ENCODE data around the gene RHD.
A peak's percentile ranks its signal among the peaks of the same experiment; 100 is the strongest.
"Not testable (repeated sequence)": the region's sequence is repeated elsewhere in the genome, so short reads cannot be mapped to it uniquely, and the experiment has no call there.

The RHD gene

DNA sequence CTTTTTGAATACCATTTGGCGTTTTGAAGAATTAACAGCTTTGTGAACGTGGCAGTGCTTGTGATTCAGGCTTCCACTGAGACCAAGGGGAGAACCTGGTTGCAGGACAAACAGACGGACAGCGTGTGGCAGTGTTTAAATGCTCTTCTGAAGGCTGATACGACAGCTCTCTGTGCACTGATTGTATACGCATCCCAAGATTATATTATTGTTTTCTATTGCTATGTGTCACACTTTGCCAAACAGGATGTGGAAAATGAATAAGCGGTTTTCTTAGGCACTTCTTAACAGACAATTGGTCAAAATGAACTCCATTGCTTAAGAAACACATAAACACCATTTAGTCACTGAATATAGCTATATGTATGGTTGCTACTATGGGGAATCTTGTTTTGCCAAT, 12.5 kb upstream of the RHD start:
- not testable (repeated sequence) for DNase-seq

DNA sequence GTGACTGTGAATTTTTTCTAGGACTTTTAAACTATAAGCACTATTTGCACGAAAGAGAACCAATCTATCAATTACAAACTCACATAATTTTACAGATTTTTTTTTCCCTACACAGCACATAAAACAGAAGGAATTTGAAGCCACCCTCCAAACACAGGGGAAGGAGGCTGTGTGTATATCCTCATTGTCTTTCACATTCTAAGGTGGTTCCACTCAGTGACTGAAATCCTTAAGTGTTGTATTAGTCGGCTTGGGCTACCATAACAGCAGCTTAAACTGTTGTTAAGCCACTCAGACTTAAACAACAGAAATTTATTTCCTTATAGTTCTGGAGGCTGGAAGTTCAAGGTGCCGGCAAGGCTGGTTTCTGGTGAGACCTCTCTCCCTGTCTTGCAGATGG, 12.0 kb upstream of the RHD start:
- DNase-seq: not testable (repeated sequence)

DNA sequence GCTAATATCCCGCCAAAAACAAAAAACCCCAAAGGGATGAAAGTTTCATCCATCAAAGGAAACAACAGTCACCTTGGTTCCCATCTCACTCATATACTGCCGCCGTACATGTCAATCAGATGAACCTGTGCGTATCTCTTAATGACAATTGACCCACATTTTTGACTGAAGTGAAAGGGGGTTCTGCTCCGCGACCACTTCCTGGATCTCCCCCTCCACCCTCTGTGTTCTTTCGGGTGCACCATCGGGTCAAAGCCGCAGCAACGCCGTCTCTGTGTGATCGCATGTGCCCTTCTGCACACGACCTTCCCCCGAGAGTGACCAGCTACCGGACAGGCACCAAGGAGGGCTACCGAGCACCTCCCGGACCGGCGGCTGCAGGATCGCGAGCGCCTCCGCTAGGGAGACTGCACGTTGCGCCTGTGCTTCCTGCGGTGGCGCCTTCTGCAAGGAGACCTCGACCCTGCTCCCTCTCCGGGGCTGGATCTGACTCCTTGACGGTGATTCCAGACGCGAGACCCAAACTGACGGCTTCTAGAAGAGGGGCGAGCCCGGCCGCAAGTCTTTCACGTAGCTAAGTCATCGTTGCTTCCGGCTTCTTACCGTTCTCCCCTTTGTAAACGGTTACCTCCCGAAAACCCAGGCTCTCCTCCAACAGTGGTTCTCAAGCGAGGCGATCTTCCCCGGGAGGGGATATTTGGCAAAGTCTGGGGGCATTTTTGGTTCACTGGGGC, 5.6 kb upstream of the RHD start:
- DNase-seq: not testable (repeated sequence)

DNA sequence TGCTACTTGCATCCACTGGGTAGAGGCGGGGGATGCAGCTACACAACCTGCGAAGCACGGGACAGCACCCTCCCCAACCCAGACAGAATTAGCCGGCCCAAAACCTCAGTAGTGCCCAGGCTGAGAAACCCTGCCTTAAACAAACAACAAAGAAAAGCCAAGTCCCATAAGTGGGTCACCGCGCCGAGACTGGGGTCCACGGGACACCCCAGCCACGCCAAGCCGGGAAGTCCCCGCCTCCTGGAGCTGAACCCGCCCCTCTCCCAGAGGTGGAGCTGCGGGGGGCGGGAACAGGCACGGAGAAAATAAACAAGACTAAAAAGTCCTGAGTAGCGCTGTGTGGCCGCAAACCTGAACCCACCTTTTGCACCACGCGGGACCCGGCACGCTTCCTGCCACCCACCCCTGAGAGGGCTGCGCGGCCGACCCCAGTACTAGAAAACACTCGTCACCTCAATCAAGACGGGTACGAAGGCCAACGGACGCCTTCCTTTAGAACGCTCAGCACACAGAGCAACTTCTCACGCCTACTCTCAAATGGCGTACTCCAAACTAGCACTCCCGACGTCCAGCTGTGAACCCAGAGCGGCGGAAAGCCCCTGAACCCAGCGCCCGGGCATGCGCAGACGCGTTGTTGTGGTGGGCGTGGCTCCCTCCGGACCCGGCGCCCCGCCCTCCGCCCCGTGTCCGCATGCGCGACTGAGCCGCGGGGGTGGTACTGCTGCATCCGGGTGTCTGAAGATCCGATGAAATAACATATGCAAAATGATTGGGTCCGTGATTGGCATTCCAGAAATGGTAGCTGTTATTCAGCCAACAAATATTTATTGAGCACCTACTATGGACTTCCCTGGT, 4.8 kb upstream of the RHD start:
- DNase-seq: peak; percentile 69

DNA sequence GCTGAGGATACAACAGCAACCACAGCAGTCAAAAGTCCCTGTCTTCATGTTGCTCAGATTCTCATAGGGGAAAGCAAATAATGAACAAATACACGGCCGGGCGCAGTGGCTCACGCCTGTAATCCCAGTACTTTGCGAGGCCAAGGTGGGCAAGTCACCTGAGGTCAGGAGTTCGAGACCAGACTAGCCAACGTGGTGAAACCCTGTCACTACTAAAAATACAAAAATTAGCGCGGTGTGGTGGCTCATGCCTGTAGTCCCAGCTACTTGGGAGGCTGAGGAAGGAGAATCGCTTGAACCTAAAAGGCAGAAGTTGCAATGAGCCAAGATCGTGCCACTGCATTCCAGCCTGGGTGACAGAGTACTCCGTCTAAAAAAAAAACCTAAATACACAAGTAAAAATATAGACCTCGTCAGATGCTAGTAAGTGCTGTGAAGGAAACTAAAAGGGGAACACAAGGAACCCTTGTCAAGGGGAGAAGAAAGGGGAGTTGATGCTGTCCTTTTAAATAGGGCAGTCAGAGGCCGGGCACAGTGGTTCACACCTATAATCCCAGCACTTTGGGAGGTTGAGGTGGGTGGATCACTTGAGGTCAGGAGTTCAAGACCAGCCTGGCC, 4.1 kb upstream of the RHD start:
- DNase-seq: not testable (repeated sequence)

DNA sequence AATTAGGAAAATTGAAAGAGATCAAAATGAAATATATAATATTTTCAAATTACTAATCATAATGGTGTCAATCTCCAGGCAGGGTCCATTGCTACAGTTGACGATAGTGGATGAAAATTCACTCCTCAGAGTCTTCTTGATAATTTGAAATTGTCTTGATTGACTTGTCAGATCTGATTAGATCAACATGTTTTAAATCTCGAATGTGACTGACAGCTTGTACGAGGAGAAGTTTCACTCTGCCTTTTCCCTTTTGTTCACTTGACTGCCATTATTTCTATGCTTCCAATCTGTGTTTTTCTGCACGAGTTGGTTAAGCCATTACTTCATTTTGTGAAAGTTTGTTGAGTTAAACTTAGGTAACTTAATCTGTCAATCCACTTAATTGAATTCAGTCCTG, 3.3 kb downstream of the RHD start:
- not testable (repeated sequence) for DNase-seq

DNA sequence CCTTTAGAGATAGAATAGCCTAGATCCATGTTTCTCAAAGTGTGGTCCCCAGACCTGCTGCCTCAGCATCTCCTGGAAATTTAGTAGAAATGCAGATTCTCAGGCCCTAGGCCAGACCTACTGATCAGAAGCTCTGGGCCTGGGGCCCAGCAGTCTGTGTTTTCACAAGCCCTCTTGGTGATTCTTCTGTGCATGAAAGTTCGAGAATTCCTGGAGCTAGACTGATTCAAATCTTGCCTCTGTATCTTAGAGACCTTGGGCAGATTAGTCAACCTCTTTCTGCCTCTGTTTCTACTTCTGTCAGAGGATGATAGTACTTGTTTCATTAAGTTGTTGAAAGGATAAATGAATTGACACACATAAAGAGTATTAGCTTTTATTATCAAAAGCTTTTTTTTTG, 5.0 kb downstream of the RHD start:
- not testable (repeated sequence) for DNase-seq

DNA sequence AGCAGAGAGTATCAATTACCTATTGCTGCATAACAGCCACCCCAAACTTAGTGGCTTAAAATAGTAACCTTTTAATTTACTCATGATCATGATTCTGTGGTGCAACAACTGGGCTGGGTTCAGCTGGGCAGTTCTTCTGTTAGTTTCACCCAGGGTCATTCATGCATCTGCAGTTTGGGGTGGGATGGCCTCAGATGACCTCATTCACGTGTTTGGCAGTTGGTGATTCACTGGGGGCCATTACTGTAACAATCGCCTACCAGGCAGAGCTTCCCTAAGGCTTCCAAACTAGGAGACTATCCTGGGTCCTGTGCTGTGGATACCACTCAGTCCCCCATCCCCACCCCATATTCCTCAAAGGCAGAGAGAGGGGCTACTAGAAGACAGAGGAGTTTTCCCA, 6.0 kb downstream of the RHD start:
- not testable (repeated sequence) for DNase-seq

DNA sequence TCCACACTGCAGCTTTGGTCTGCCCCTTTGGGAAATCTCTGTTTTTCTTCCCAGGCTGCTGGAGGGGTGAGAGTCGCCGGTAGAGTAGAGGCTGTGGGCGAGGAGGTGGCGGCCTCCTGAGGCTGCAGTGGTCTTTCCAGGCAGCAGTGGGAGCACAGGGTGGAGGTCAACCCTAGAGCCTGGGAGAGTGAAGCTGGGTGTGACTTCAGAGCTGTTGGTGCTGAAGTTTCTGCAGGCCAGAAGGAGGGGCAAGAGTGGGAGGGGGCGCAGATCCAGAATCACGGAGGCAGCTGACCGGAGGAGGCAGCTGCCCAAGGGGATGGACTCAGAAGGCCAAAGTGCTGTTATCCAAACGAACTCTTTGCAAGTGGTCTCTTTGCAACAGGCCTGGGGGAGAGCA, 6.5 kb downstream of the RHD start:
- DNase-seq: not testable (repeated sequence)

DNA sequence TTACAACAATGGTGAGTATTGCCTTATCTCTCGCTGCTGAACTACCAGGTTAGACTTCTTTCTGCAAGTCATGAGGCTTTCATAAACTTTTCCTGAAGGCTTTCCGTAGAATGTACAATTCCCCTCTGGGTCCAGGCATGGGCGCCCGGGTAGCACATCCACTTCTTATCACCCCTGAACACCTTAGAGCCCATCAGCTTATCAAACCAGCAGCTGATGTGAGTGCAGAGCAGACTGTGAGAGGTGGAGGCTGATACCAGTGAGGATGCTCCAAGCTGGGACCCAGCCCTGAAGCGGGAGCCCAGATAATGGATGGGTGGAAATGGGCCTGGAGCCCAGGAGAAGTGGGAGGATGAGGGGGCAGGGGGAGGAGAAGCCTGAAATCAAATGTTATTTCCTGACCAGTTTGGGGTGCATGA, 7.4 kb downstream of the RHD start:
- not testable (repeated sequence) for DNase-seq

DNA sequence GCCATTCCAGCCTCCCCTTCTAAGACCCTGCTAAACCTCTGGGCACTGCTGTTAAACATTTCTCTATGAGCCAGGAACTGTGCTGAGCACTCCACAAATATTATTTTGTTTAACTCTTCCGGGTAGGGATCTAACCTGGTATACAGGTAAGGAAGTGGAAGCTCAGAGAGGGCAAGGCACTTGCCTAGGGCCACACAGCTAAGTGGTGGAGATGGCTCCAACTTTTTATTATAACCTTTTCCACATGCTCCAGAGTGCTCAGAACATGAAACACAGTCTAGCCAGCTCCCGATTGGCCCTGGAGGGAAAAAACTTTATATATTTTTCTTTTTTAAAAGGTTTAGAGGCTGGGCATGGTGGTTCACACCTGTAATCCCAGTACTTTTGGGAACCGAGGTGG, 13.6 kb downstream of the RHD start:
- not testable (repeated sequence) for DNase-seq

DNA sequence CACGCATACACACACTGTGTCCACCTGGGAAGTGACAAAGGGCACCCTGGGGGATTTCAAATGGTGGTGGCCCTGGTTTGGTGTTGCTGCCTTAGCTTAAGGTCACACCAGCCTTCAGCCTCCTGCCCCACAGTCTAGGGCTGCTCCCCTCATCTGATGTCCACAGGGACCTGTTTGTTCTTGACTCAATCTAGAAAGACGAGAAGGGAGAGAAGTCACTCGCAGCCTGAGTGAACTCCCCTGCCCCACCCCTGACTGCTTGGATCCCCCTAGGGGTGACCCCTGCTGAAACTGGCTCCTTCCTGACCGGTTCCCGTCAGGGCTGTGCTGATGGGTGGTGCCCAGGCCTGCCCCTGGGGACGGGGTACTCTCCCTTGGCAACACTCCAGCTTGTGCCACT, 14.9 kb downstream of the RHD start:
- not testable (repeated sequence) for DNase-seq

DNA sequence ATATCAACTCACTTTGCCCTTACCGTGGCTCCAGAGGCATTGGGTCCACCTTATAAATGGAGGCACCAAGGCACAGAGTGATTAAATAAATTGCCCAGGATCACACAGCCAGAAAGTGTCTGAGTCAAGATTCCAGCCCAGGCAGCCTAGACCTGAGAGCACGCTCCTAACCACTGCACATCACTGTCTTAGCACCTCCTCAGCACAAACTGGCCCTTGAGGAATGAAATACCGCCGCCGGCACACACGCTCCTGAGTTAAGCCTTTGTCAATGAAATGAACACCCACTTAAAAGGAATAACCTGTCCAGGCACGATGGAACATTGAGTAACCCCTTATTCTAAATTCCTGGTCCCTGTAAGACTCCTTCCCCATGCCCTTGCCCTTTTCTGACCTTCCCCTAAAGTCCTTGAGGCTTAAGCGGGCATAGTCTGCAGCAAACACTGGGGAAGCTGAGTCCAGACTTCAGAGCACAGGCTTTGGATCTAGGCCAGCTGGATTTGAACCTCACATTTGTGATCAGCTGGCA, 16.3 kb downstream of the RHD start:
- not testable (repeated sequence) for DNase-seq

DNA sequence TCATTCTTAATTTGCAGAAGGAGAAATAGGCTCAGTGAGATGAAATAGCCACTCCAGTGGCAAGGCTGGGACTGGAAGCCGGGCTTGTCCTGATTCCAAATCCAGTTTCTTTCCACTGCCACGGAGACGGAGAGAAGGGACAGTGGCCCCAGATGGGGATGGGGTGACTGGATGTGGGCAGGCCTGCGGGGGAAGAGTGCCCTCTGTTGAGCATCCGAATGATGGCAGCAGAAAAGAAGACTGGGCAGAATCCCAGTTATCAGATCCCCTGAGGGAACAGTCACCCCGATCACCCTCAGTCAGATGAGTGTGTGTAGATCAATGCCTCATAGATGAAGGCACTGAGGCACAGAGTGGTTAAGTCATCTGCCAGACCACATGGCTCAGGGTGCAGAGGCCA, 17.7 kb downstream of the RHD start:
- DNase-seq: not testable (repeated sequence)

DNA sequence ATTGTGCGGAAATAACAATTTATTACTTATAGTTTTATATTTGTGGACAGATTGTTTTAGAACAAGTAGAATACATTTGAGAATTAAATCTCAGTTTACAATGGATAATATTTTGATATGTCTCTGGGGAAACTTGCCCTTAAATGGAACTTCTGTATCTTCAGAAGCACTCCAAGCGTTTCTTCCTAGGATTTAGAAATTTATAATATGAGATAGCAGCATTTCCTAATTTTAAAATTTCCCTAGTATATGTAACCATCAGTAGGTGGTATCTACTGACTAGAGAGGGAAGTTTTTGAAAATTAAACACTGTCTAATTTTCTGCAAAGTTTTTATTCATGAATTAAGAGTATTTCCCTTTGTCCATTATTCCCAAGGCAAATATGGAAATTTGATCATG, 21.1 kb downstream of the RHD start:
- not testable (repeated sequence) for DNase-seq

DNA sequence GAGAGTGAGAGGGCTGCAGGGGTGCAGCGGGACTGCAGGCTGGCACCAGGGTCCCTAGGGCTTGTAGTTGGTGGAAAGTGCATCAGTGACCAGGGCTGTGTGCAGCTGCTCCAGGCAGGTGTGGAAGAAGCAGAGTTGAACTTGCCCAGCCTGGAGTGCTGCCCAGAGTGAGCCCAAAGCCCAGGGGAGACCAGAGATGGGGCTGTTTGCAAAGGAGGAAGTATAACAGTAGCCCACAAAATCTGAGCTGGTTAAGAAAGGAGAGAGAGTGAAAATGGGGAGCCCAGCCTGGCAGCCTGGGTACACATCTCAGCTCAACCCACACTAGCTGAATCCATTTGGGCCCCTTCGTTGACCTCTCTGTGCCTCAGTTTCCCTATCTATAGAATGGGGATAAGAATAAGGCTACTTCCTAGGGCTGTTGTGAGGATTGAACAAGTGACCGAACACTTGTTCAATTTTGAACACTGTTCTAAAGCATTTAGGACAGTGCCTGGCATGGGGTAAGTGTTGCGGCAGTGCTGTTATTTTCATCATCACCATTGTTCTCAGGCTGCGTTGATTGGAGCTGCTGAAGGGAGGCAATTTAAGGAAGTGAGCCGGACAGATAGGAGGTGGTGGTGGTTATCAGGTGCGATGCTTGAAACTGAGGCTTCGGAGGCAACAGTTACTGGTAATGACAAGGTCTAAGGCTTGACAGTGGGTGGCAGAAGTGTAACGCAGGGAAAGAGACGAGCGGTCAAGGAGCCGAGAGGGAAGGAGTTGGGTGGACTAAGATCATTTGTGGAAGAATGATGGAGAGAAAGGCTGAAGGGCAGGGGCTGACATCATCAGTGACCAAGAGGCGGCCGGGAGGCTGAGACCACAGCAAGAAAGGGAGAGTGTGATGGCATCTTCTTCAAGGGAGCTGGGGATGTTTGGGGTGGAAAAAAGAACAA, 22.8 kb downstream of the RHD start:
- DNase-seq: not testable (repeated sequence)

DNA sequence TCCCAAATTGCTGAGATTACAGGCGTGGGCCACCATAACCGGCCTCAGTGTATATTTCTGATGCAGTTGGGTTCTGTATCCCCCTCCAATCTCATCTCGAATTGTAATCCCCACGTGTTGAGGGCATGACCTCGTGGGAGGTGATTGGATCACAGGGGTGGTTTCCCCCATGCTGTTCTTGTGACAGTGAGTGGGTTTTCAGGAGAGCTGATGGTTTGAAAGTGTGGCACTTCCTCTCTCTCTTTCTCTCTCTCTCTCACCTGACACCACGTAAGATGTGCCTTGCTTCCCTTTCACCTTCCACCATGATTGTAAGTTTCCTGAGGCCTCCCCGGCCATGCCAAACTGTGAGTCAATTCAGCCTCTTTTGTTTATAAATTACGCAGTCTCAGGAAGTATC, 24.2 kb downstream of the RHD start:
- DNase-seq: not testable (repeated sequence)

DNA sequence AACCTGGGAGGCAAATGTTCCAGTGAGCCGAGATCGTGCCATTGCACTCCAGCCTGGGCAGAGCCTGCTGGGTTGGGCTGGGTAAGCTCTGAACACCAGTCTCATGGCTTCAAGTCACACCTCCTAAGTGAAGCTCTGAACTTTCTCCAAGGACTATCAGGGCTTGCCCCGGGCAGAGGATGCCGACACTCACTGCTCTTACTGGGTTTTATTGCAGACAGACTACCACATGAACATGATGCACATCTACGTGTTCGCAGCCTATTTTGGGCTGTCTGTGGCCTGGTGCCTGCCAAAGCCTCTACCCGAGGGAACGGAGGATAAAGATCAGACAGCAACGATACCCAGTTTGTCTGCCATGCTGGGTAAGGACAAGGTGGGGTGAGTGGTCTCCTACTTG, 28.4 kb downstream of the RHD start:
- DNase-seq: not testable (repeated sequence)

DNA sequence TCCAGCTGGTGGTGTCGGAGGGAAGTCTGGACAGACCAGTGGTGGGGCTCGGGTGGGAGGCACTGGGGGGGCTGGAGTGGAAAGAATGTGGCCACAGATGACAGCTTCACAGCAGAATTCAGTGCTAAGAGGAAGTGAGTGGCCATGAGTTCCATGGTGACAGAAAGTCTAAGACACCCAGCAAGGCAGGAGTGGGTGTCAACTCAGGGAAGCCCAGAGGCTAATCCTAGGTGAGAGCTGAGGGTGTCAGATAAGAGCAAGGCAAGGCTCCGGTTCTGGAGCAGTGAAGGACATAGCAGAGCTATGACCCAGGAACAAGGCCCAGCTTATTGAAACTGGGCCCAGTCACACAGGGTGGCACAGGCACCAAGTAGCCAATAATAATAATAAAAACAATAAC, 30.0 kb downstream of the RHD start:
- not testable (repeated sequence) for DNase-seq

DNA sequence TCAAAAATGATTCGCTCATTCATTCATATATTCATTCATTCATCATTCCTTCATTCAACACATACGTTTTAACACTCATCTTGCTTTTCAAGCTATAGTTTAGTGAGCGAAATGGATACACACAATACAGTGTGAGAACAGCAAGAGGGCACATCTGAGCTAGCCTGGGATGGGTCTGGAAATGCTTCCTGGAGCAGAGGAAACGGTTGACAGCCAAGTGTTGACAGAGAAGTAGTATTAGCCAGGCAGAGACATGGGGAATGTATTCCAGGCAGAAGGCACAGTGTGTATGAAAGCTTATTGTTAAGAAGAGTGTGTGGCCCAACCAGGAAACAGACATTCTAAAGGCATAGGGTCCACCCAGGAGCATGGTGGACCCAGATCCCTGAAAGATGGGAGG, 32.6 kb downstream of the RHD start:
- DNase-seq: not testable (repeated sequence)

DNA sequence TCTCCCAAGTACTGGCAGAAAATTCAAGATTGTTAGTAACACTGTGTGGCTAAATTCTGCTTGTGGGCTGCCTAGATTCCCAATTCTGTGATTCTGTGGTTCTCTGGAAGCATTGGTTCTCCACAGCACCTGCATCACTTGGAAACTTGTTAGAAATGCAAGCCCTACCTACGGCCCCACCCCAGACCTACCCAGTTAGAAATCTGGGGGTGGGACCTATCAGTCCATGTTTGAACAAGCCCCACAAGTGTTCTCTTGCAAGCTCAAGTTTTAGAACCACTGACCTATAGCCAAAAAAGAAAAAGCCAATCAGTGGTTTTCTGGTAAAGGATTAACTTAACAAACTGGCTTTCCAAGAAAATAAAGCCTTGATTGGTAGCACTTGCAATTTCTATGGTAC, 35.9 kb downstream of the RHD start:
- not testable (repeated sequence) for DNase-seq

DNA sequence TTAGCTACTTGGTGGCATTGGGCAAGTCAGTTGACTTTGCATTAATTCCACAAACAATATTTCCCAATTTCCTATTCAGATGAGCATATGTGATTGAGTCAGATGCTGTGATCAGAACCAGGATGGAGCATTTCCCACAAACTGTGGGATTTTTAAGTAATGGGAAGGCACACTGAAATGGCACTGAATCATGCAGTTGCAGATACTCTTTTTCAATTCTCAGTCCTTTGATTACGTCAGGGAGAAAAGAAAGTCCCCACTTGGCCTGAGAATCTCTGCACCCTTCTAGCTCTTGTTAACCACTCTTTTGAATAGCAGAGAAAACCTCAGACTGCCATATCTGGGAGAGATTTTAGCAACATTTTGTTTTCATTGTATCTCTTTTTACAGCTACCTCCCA, 36.8 kb downstream of the RHD start:
- DNase-seq: not testable (repeated sequence)

Data from midbrain (tissue), 1 donor.